ENCODE data around the gene STARD5. TPM values are rescaled to one million over a fixed set of nuclear protein-coding genes. Genes with fewer than 3 reads are reported as not detected.

STARD5 gene
- total and polyA plus RNA-seq, 2 of the 4 experiments (the other 2 are of a cell fraction), result 5.0 to 22.8 TPM

- CTCF ChIA-PET, result interaction anchor here (0.8 to 1.5 kb wide), 2 partner anchors 8 to 17 kb away, joined by 4 read pairs; no protein-coding TSS in a partner anchor
- no TSS peak for BruUV-seq (replicated peaks)
- Histone ChIP-seq H2BK5ac (ENCODE audit: low read depth, low read length, poor library complexity, severe bottlenecking) (no peak overlapping the region), H3K4me3 (ENCODE audit: insufficient read depth, low read depth, low read length) (no peak overlapping the region), H3K4ac (ENCODE audit: low read depth, low read length) (no peak overlapping the region), H4K8ac (ENCODE audit: low read depth in 2 of 2, low read length in 2 of 2) (no peak overlapping the region), H3K14ac (replicated peaks; ENCODE audit: low read depth, low read length) (no peak overlapping the region), H3K4me1 (ENCODE audit: control insufficient read depth, insufficient read depth, low read length) (no peaks in the 10 kb centered on the region; the same call in 1 of the 2 replicates), H2AK5ac (ENCODE audit: low read depth, low read length) (no peak overlapping the region), H3K27me3 (ENCODE audit: control insufficient read depth, insufficient read depth, low read length) (no peaks in the 10 kb centered on the region), H3K9ac (ENCODE audit: low read depth, low read length) (no peak overlapping the region), H3K79me1 (ENCODE audit: low read depth in 1 of 2, low read length in 2 of 2) (no peaks in the 10 kb centered on the region), H4K5ac (ENCODE audit: low read depth, low read length) (no peak overlapping the region), H3K27ac (ENCODE audit: insufficient read depth, low read length) (no peak overlapping the region), H2BK20ac (ENCODE audit: low read depth, low read length) (no peak overlapping the region), H2BK120ac (ENCODE audit: low read depth, low read length) (no peak overlapping the region), H3K18ac (ENCODE audit: low read depth, low read length) (no peak overlapping the region), H3K36me3 (ENCODE audit: control insufficient read depth, insufficient read depth, low read length) (peaks cover 29% of the 10 kb centered on the region; the same call in 1 of the 2 replicates), H3K4me2 (ENCODE audit: low read depth, low read length) (no peak overlapping the region), H2BK15ac (ENCODE audit: low read depth, low read length) (no peak overlapping the region), H3K9me1 (ENCODE audit: insufficient read depth, low read length) (0 out of 2 replicates have a peak, but pooled peaks cover 1% of the 10 kb centered on the region), H4K20me1 (ENCODE audit: insufficient read depth, low read length) (no peaks in the 10 kb centered on the region), H4K91ac (ENCODE audit: insufficient read depth, low read depth, low read length) (no peak overlapping the region), H3K9me3 (ENCODE audit: control insufficient read depth, insufficient read depth, low read length) (no peaks in the 10 kb centered on the region), H3K56ac (ENCODE audit: extremely low read depth, insufficient read depth, low read length) (no peak overlapping the region), H2AK9ac (replicated peaks; ENCODE audit: low read depth, low read length, poor library complexity) (no peak overlapping the region), H3K23ac (ENCODE audit: low read depth, low read length) (no peak overlapping the region), H2AFZ (replicated peaks; ENCODE audit: low read length, poor library complexity) (no peak overlapping the region)
- intact Hi-C loops (cut with micrococcal nuclease) (no loop called here), dilution Hi-C loops (cut with HindIII; ENCODE audit: low sequenced_read_pairs, unreplicated experiment) (no loop called here), in situ Hi-C loops (cut with MboI; ENCODE audit: low sequenced_read_pairs) (loop anchor here (5.0 kb wide), 1 partner anchor 119 kb away; no protein-coding TSS in a partner anchor)
- ATAC-seq (ENCODE audit: low read depth), result no peak
- POLR2A ChIA-PET (ENCODE audit: unreplicated experiment), result no interaction called here
- no peak for DNase-seq
- no CpG with 5 or more reads among the region's 5 CpGs for WGBS, 2 experiments (ENCODE audit: extremely low coverage in 2 of 2, insufficient read length in 1 of 2)
- TF ChIP-seq MAZ (IDR thresholded peaks at IDR 0.05; ENCODE audit: borderline replicate concordance, low read depth, low read length) (no peak), CHD1 (IDR thresholded peaks at IDR 0.05; ENCODE audit: low read depth, low read length) (no peak), RFX5 (IDR thresholded peaks at IDR 0.05; ENCODE audit: low read depth, low read length) (no peak), CTCF (conservative IDR thresholded peaks at IDR 0.05; ENCODE audit: low read depth, low read length) (no peak), MAFK (IDR thresholded peaks at IDR 0.05; ENCODE audit: low read depth, low read length) (no peak), BHLHE40 (IDR thresholded peaks at IDR 0.05; ENCODE audit: low read depth, low read length) (no peak), USF2 (IDR thresholded peaks at IDR 0.05; ENCODE audit: low read depth, low read length) (no peak), RCOR1 (IDR thresholded peaks at IDR 0.05; ENCODE audit: insufficient replicate concordance, low read length) (no peak), CEBPB (IDR thresholded peaks at IDR 0.05; ENCODE audit: low read depth, low read length) (no peak), MXI1 (IDR thresholded peaks at IDR 0.05; ENCODE audit: borderline replicate concordance, low read depth, low read length) (no peak), POLR2A (IDR thresholded peaks at IDR 0.05; ENCODE audit: low read depth, low read length) (no peak), NFE2L2 (IDR thresholded peaks at IDR 0.05; ENCODE audit: low read depth, low read length) (no peak), RAD21 (IDR thresholded peaks at IDR 0.05; ENCODE audit: low read length) (no peak), FOS (IDR thresholded peaks at IDR 0.05; ENCODE audit: low read depth, low read length) (no peak), SMC3 (IDR thresholded peaks at IDR 0.05; ENCODE audit: low read depth, low read length) (no peak), ELK1 (IDR thresholded peaks at IDR 0.05; ENCODE audit: borderline replicate concordance, low read depth, low read length) (no peak)
Observed at GRCh38 chr15:81282911-81283310, 41.0 kb downstream of the STARD5 start.

Measured in IMR-90 (cell line).